22Rv1 (cell line): ENCODE data around the gene DNAH9.
"Not testable (repeated sequence)": the region's sequence is repeated elsewhere in the genome, so short reads cannot be mapped to it uniquely, and the experiment has no call there.

ENCODE experiments used
- H3K27ac ChIP-seq: fragments of 450-650 bp; 2 replicates; pipeline ENCODE4 v1.5.1; 2017
- CTCF ChIP-seq: fragments of 450-650 bp; IDR thresholded peaks from 2 replicates; pipeline ENCODE4 v1.5.1; 2017; ENCODE audit warnings: mild to moderate bottlenecking
- ZFX ChIP-seq: fragments of 450-650 bp; IDR thresholded peaks from 2 replicates; pipeline ENCODE4 v1.6.1; 2017; ENCODE audit warnings: antibody characterized with exemption, borderline replicate concordance

The DNAH9 gene

DNA sequence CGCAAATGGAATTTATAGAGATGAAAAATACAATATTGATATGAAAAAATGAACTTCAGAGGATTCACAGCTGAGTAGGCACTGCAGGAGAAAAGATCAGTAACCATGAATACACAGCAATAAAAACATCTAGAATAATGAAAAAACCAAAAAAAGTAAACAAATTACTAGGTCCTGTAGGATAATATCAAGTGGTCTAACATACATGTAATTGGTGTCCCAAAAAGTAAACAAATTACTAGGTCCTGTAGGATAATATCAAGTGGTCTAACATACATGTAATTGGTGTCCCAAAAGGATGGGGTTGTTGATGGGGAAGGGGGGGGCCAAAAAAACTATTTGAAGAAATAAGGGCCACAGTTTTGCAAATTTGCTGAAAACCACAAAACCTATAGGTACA, 355.7 kb downstream of the DNAH9 start:
- no peak for TF ChIP-seq CTCF
- TF ChIP-seq ZFX: no peak
- no peak overlapping the region for H3K27ac ChIP-seq

DNA sequence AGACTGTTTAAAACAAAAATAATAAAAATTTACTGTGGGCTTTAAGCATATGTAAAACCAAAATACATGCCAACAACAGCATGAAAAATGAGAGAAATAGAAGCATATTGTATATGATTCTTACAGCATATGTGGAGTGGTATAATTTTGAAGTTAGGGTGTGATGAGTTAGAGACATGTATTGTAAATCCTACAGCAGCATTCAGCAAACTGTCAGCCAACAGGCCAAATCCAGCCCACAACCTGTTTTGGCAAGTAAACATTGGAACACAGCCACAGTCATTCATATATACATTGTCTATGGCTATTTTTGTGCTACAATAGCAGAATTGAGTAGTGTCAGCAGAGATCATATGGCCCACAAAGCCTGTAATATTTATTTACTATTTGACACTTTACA, 356.7 kb downstream of the DNAH9 start:
- H3K27ac ChIP-seq: no peak overlapping the region
- TF ChIP-seq ZFX (no peak), CTCF (no peak)

DNA sequence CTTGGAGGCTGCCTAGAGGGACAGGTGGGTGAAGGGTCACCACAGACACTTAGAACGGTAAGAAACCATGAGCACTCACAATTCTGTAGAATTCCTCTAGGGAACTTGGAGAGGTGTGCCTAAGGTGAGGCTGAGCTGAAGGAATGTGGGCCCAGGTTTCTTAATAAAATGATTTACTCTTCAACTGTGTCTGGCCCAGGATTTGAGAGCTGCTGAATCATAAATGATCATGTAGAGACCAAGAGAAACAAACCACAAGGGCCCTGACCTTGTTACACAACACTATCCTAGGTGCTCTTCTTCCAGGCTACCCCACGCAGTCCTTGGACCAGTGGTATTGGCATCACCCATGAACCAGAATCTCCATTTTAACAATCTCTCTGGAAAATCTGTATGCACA, 371.3 kb downstream of the DNAH9 start:
- H3K27ac ChIP-seq: no peak overlapping the region

DNA sequence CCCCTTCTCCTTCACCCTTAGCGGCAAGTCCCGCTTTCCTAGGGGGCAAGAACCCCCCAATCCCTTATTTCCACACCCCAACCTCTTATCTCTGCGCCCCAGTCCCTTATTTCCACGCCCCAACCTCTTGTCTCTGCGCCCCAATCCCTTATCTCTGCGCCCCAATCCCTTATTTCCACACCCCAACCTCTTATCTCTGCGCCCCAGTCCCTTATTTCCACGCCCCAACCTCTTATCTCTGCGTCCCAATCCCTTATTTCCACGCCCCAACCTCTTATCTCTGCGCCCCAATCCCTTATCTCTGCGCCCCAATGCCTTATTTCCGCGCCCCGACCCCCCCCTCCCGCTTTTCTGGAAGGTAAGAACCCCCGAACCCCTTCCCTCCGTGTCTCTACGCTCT, 374.5 kb downstream of the DNAH9 start:
- not testable (repeated sequence) for H3K27ac ChIP-seq

More for the DNA sequence above, 371.3 kb downstream of the DNAH9 start:
- TF ChIP-seq CTCF (no peak), ZFX (no peak)

- TF ChIP-seq CTCF (no peak), ZFX (no peak)
- no peak overlapping the region for H3K27ac ChIP-seq
Measured at GRCh38 chr17:11979795-11980194, 381.5 kb downstream of the DNAH9 start.

- peak; percentile 54 for TF ChIP-seq CTCF
- no peak for TF ChIP-seq ZFX
- H3K27ac ChIP-seq: no peak overlapping the region
Measured at GRCh38 chr17:11980813-11981212, 382.5 kb downstream of the DNAH9 start.

DNA sequence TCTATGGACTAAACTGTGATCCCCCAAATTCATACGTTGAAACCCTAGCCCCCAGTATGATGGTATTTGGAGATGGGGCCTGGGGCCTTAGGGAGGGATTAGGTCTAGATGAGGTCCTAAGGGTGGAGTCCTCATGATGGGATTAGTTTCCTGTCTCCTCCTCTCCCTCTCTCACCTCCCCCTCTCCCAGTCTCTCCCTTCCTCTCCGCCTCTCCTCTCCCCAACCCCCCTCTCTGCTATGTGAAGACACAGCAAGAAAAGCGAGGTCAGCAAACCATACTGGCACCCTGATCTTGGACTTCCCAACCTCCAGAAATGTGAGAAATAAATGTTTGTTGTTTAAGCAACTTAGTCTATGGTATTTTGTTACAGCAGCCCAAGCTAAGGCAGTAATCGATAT, 383.6 kb downstream of the DNAH9 start:
- TF ChIP-seq ZFX (no peak), CTCF (no peak)
- H3K27ac ChIP-seq: no peak overlapping the region

GRCh38 chr17:11986179-11986941, 388.1 kb downstream of the DNAH9 start:
- H3K27ac ChIP-seq: no peak overlapping the region
- no peak for TF ChIP-seq CTCF
- no peak for TF ChIP-seq ZFX
